Progenitor cell of endocrine pancreas (in vitro differentiated cells): Measurements from ENCODE around the gene JPH4. TPM values are rescaled to one million over a fixed set of nuclear protein-coding genes. Genes with fewer than 3 reads are reported as not detected.

ENCODE experiments used
- DNase-seq: peaks from one replicate; pipeline ENCODE4 v3.0.0; 2021; ENCODE audit warnings: low spot score; ENCODE audit not compliant: unreplicated experiment
- H3K27ac Mint-ChIP-seq: 2 replicates; pipeline ENCODE4 v1.8.0; 2021; ENCODE audit warnings: mild to moderate bottlenecking, moderate library complexity, mixed read lengths
- H3K27me3 Mint-ChIP-seq: 2 replicates; pipeline ENCODE4 v1.8.0; 2021; ENCODE audit warnings: mixed read lengths
- H3K36me3 Mint-ChIP-seq: 2 replicates; pipeline ENCODE4 v1.8.0; 2022; ENCODE audit warnings: mixed read lengths; ENCODE audit not compliant: insufficient read depth
- H3K4me1 Mint-ChIP-seq: 2 replicates; pipeline ENCODE4 v1.8.0; 2021; ENCODE audit warnings: low read depth, mixed read lengths
- H3K4me3 Mint-ChIP-seq: 2 replicates; pipeline ENCODE4 v1.8.0; 2021; ENCODE audit warnings: low read depth, mild to moderate bottlenecking, moderate library complexity, mixed read lengths
- H3K9me3 Mint-ChIP-seq: 2 replicates; pipeline ENCODE4 v1.8.0; 2021; ENCODE audit warnings: low read depth, mixed read lengths
- CTCF ChIP-seq: fragments of 200-600 bp; sonication (generic); IDR thresholded peaks from one replicate; pipeline ENCODE4 v1.5.0; 2021; ENCODE audit warnings: antibody characterized with exemption, mild to moderate bottlenecking; ENCODE audit not compliant: unreplicated experiment
- total RNA-seq: library from RNA; stranded (reverse); gene quantifications from 2 replicates; pipeline ENCODE4 v1.2.1, GENCODE V29; 2021

Gene JPH4
- total RNA-seq, 1 donor from 2014 or later, result not detected

- Mint-ChIP-seq H3K9me3 (no peaks in the 10 kb centered on the region), H3K27ac (peak overlapping the region; percentile 99), H3K4me1 (peaks cover 15% of the 10 kb centered on the region), H3K4me3 (peak overlapping the region; percentile 100), H3K27me3 (peaks cover 23% of the 10 kb centered on the region), H3K36me3 (peaks cover 4% of the 10 kb centered on the region)
- no peak for DNase-seq
- TF ChIP-seq CTCF, result no peak
Observed at GRCh38 chr14:23568021-23568599, 10.5 kb downstream of the JPH4 start.

- H3K9me3 Mint-ChIP-seq, result no peaks in the 10 kb centered on the region
- peaks cover 6% of the 10 kb centered on the region for H3K36me3 Mint-ChIP-seq
- H3K27ac Mint-ChIP-seq, result peak within 1 kb of the TSS; percentile 99
- H3K4me3 Mint-ChIP-seq, result peak within 1 kb of the TSS; percentile 100
- H3K27me3 Mint-ChIP-seq, result peaks cover 16% of the 10 kb centered on the region
- peaks cover 15% of the 10 kb centered on the region for H3K4me1 Mint-ChIP-seq
- TF ChIP-seq CTCF, result no peak
- DNase-seq, result peak; percentile 75
Observed at GRCh38 chr14:23567186-23568020, 11.2 kb downstream of the JPH4 start, which contains the start of gene AP1G2. AP1G2 (minus strand) TSS chr14:23567791; CDS start chr14:23567314, 477 bp downstream.

GRCh38 chr14:23566778-23567185 is 11.8 kb downstream of the JPH4 start:
- peak overlapping the region; percentile 100 for H3K4me3 Mint-ChIP-seq
- peak overlapping the region; percentile 99 for H3K27ac Mint-ChIP-seq
- no peaks in the 10 kb centered on the region for H3K9me3 Mint-ChIP-seq

GRCh38 chr14:23566112-23566777 is 12.3 kb downstream of the JPH4 start:
- Mint-ChIP-seq H3K4me1 (peaks cover 15% of the 10 kb centered on the region), H3K9me3 (no peaks in the 10 kb centered on the region), H3K4me3 (peak overlapping the region; percentile 100), H3K27me3 (peaks cover 5% of the 10 kb centered on the region), H3K27ac (peak overlapping the region; percentile 99), H3K36me3 (peaks cover 10% of the 10 kb centered on the region)
- no peak for TF ChIP-seq CTCF
- no peak for DNase-seq

More at GRCh38 chr14:23566778-23567185, 11.8 kb downstream of the JPH4 start:
- Mint-ChIP-seq H3K36me3 (peaks cover 7% of the 10 kb centered on the region), H3K4me1 (peaks cover 15% of the 10 kb centered on the region), H3K27me3 (peaks cover 9% of the 10 kb centered on the region)
- DNase-seq, result no peak
- TF ChIP-seq CTCF, result peak; percentile 17

GRCh38 chr14:23565626-23566025 is 13.0 kb downstream of the JPH4 start:
- H3K27ac Mint-ChIP-seq, result no peak overlapping the region
- no peaks in the 10 kb centered on the region for H3K9me3 Mint-ChIP-seq
- DNase-seq, result no peak
- H3K27me3 Mint-ChIP-seq, result peaks cover 5% of the 10 kb centered on the region
- no peak for TF ChIP-seq CTCF
- H3K36me3 Mint-ChIP-seq, result peaks cover 13% of the 10 kb centered on the region
- peaks cover 15% of the 10 kb centered on the region for H3K4me1 Mint-ChIP-seq
- H3K4me3 Mint-ChIP-seq, result peak overlapping the region; percentile 26
